Jurkat, Clone E6-1 (cell line): ENCODE measurements around the gene DSCAML1.

ENCODE experiments used
- DNase-seq: peaks from one replicate; pipeline ENCODE4 v3.0.0-alpha.2; 2011; ENCODE audit warnings: low read depth, low spot score
- H3K4me3 ChIP-seq: 2 replicates; pipeline ENCODE4 v1.5.1; 2011; ENCODE audit warnings: mild to moderate bottlenecking, low read length, control low read depth, moderate library complexity

The DSCAML1 gene

DNA sequence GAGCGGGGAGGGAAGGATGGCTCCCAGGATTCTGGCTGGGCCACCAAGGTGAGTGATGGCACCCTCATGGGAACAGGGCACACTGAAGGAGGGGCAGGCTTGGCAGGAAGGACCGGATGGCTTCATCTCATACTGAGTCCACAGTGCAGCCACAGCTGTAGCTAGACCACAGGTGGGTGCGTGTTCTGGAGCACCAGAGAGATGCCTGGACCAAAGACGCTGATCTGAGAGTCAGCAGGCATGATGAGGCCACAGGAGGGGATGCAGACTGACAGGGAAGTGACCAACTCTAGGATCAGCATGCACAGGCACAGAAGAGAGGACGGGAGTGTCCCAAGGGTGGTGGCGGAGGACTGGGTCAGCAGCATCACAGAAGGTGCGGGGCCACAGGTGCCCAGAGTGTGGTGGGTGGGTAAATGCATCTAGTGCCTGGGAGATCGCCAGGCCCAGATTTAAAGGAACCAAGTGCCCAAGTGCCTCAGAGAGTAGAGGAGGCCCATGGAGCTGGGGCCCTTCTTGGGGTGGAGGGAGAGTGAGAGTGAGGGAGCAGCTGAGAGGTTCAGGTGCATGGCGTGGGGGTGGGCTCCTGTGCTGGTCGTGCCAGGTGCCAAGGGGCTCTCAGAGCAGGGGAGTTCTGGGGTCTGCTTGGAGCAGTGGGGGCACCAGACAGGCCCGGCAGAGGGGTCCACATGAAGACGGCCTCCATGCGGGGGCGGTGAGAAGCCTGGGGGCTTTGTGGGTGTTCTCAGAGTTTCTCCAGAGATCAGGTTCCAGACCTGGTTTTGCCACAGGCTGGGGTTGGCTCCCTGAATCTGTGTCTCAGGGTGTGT lies 355.7 kb downstream of the DSCAML1 start:
- H3K4me3 ChIP-seq: no peak overlapping the region
- no peak for DNase-seq

DNA sequence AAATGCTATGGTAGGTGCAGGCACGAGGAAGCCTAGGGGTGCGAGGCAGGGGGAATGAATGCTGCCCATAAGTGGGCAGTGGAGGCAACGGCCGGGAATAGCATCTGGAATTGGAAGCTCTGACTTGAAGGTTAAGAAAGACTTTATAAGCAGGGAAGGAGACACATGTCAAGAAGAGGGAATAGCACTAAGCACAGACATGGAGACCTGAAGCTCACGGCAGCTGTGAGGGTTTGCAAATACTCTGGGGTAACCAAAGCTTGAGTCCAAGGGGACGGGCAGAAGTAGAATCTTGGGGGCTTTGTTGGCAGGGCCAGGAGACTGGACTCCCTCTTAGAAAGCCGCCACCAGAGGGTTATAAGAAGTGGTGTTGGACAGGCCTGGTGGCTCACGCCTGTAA lies 356.8 kb downstream of the DSCAML1 start:
- no peak overlapping the region for H3K4me3 ChIP-seq
- no peak for DNase-seq

DNA sequence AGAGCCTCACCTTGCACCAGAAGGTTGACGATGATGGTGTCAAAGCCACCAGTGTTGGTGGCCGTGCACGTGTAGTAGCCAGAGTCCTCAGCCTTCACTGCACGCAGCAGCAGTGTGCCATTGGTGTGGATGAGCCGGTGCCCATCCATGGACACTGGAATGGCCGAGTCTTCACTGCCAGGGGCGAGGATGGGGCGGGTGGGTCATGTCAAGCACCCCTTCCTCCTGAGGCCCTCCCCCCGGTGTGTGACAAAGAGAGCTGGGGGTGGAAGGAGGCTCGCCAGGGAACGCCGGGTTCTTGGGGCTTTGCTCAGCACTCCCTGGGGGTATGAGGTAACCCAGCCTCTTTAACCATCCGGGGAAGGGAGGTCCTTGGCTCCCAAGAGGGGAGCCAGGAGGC lies 357.8 kb downstream of the DSCAML1 start:
- DNase-seq: no peak

DNA sequence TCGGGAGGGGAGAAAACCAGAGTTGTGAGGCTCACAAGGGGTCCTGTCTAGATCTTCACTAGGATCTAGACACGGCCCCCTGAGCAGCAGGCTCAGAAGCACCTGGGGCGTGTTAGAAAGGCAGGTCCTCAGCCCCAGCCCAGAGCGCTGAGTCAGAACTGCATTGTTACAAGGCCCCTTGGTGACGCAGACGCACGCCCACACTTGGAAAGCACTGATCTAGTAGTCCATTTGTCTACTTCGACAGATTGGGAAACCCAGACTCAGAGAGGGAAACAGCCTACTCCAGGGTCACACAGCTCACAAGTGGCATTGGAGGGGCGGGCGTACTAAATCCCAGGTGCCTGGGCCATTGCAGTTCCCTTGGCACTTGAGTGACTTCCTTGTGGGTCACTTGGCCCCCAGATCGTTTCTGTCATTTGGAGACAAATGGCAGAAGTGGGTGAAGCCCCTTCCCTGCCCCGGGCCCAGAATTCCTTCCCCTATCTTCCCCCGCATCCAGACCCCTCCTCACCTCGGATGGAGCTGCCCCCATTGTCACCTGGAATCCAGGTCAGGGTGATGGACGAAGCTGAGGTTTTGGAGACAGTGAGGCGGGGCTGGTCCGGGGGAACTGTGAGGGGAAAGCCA lies 358.5 kb downstream of the DSCAML1 start:
- no peak for DNase-seq

More for the DNA sequence above, 357.8 kb downstream of the DSCAML1 start:
- no peak overlapping the region for H3K4me3 ChIP-seq

DNA sequence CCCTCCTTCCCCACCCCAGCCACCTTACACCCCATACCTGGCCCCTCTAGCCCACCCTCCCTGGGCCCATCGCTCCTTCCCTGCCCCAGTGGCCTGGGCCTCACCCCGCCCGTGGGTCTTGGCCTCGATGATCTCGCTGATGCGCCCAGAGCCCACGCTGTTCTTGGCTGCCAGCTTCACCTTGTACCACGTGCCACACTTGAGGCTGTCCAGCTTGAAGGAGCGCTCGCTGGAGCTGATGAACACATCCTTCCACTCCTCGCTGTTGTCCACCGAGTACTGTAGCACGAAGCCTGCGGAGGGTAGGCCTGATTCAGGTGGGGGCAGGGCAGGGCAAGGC lies 359.3 kb downstream of the DSCAML1 start:
- no peak overlapping the region for H3K4me3 ChIP-seq
- no peak for DNase-seq

More for the DNA sequence above, 358.5 kb downstream of the DSCAML1 start:
- no peak overlapping the region for H3K4me3 ChIP-seq

DNA sequence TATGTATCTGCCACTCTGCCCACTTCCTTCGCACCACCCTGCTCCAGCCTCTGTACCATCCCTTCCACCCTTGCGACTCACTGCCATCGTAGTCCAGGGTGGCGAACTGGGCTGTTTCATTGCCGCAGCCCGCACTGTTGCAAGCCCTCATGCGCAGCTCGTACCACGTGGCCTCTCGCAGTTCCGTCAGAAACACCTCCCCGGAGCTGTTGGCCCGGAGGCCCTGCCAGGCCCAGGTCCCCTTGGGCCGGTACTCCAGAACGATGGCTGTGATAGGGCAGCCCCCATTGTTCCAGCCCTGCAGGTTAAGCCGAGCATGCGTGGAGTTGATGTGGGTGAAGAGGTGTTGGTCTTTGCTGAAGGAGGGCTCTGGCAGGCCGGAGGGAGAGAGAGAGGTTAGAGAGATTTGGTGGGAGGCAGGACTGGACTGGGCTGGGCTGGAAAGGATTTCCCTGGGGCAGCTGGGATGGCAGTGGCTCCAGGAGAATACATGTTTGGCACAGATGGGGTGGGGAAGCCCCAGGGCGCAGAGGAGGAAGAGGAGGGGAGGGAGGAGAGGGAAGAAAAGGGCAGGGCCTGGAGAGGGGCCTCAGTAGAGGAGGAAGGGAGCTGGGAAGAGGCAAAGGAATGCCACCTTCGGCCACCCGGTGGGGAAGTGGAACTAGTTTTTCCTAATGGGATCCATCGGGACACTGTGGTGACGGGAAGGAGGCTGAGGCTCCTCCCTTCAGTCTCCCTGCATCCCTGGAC lies 359.8 kb downstream of the DSCAML1 start:
- no peak overlapping the region for H3K4me3 ChIP-seq
- no peak for DNase-seq

DNA sequence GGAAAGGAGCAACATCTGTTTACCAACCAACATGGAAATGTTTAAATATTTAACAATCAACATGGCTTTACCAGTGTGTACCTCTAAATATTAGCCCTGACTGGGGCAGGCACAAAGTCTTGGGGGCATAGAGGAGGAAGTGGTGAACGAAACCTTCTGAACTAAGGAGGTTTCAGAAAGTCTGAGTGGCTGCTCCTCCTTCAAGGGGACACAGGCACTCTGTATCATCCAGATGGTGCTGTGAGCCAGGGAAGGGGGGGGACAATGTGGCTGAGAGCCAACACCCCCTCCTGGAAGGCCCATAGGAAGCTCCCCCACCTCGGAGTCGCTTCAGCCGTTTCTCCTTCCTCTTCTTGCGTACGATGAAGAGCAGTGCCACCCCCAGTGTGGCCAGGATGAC lies 361.7 kb downstream of the DSCAML1 start:
- no peak overlapping the region for H3K4me3 ChIP-seq
- peak; percentile 11 for DNase-seq

DNA sequence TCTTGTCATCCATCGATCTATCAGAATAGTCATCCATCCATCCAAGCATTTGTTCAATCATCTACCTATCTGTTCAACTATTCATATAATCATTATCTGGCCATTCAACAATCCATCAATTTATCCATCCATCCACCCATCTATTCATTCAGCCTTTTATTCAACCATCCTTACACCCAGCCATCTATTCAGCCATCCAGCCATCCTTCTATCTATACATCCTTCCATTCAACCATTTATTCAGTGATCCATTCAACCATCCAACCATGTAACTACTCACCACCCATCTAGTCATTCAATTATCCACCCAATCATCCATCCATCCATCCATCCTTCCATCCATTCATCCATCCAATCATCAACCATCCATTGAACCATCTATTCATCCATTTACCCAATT lies 362.5 kb downstream of the DSCAML1 start:
- DNase-seq: no peak
- no peak overlapping the region for H3K4me3 ChIP-seq

DNA sequence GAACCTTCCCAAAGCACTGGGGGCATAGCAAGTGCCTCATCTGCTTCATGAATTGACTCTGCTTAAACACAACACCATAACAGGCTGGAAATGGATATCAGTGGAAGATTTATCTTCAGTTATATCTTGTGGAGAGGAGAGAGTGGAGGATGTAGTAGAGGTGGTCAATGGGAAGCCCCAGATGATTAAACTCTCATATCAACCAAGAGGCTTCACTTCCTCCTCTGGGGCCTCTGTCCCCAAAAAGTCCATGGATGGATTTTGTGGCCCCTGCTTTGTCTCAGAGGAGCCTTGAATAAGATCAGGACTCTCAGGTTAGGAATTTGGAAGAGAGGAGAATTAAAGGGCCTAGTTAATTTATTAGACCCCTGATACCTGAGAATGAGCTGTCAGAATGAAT lies 363.3 kb downstream of the DSCAML1 start:
- DNase-seq: no peak
- no peak overlapping the region for H3K4me3 ChIP-seq

DNA sequence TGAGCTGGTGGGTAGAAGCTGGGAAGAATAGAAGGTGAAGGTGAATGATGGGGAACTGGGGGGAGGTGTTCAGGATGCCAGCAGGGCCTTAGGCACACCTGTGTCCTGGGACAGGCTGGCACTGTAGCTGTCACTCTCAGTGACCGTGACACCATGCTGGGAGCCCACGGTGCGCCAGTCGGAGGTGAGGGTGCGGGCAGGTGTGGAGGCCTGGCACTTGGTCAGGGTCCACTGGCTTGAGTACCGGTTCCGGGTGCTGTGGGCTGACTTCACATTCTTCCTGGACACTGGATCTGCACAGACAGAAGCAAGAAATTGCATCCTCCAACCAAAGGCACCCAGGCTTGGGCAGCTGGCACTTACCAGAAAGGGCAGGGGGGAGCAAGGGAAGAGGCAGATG lies 365.6 kb downstream of the DSCAML1 start:
- no peak for DNase-seq
- no peak overlapping the region for H3K4me3 ChIP-seq

DNA sequence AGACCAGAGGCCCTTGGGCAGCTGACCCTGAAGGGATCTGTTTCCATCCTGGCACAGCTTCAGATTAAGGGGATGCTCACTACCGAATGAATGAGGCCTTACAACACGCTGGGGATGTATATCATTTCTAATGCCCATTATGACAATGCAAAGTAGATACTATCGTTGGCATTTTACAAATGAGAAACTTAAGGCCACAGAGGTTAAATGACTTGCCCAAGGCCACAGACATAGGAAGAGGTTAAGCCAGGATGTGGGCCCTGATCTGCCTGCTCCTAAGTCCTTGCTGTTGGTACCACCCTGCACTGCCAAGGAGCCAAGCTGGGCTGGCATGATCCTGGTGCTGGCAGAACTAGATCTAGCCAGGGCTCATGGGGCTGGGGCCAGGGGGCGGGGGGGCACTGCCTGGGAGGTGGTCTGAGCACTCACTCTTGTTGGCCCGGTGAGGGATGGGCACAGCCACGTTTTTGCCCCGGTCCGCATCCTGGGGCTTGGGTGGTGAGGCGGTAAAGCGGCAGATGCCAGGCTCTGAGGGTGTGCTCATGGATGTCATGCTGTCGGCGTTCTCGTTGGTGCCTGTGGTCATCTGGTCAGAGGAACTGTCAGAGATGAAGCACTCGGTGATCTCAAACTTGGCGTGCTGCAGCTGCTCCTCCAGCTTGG lies 366.6 kb downstream of the DSCAML1 start:
- no peak for DNase-seq
- no peak overlapping the region for H3K4me3 ChIP-seq

DNA sequence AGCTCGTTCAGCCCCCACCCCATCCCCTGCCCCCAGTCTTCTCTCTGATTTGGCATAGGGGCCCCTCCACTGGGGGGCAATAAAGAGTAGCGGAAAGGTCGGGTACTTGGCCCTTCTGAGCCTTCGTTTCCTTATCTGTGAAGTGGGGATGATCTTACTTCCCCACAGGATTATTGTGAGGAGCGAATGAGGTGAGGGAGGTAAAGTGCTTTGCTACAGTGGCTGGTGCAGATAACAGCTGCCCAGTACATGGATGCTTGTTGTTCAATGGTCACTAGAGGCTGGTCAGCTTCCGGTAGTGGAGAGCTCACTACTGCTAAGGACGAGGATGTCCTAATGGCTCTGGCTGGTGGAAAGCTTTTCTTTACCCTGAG lies 368.2 kb downstream of the DSCAML1 start:
- H3K4me3 ChIP-seq: no peak overlapping the region
- no peak for DNase-seq

DNA sequence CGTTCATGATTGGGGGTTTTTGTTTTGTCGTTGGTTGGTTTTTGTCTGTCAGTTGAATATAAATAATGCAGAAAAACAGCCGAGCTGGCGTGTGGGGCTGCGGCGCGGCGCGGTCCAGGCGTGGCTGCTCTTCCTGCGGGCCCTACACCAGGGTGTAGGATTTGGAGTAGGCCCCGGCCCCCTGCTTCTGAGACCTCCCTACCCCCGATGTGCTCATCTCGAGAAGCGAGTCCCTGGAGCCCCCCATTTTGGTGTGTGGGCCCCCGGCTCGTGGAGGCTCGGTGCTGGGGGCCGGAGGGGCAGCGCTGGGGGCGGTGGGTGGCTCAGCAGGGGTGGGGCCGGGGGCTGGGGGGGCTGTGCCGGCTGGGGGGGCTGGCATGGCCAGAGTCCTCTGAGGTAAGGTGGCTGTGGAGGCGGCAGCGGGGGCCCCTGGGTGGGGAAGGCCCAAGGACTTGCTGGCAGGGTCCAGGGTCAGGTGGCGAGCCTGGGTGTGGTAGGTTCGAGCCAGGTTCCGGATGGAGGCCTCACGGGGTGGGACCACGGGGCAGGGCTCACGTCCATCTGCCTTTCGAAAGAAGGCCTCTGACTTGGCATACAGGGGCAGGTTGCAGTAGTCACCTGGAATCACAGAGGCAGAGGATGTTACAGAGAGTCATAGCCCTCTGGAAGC lies 368.7 kb downstream of the DSCAML1 start:
- no peak overlapping the region for H3K4me3 ChIP-seq
- no peak for DNase-seq

DNA sequence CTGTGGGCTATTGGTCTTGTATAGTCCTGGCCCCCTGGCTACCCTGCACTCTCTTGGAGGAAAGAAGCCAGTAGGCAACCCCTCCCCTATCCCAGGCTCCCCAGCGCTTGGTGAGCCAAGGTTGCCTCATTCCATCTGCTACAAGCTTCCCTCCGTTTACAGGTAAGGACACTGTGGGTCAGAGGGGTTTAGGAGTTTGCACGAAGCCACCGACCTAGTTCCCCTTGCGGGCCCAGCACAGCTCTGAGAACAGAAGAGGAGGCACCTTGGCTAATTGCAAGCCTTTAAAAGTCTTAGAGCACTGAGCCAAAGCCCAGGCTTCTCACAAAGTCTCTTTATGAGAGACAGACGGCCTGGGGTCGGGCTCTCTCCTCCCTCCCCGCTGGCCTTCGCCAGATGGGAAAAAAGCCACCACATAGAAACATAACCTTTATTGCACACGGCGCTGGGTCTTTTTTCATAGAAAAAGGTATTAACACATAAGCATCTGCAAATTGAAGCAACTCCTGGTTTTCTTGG lies 369.6 kb downstream of the DSCAML1 start:
- H3K4me3 ChIP-seq: no peak overlapping the region
- no peak for DNase-seq

DNA sequence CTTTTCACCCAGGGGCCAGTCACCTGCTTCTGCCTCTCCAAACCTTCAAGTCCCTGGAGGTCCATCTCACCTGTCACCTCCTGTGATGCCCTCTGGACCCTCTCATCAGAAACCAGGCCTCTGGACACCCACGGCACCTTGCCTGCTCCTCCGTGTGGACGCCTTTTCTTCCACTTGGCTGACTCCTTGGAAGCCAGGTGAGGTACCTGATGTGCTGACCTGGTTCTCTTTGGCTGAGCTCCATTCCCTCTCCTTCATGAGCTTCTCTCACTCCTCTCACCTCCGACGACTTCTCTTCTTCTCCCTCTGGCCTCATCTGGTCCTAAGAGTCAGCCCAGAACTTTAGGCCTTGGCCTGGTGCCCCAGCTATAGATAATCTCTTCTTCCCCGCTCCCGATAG lies 370.1 kb downstream of the DSCAML1 start:
- DNase-seq: no peak
- no peak overlapping the region for H3K4me3 ChIP-seq

DNA sequence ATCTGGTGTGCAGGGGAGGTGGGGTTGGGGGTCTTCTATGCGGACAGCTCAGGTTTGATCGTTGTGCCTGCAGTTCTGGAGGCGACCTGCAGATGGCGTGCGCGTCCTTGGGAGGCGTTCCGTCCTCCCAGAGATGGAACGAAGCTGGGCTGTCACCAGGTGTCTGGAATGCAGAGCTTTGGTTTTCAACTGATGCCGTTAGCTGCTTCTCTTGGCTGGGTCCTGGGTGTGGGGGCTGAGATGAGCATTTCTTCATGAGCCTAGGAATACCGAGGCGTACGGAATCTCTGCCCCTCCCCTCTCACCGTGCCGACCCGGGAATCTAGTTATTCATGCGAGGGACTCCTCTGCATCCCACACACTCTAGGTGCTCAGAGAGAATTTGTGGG lies 370.7 kb downstream of the DSCAML1 start:
- DNase-seq: peak; percentile 17
- H3K4me3 ChIP-seq: no peak overlapping the region

DNA sequence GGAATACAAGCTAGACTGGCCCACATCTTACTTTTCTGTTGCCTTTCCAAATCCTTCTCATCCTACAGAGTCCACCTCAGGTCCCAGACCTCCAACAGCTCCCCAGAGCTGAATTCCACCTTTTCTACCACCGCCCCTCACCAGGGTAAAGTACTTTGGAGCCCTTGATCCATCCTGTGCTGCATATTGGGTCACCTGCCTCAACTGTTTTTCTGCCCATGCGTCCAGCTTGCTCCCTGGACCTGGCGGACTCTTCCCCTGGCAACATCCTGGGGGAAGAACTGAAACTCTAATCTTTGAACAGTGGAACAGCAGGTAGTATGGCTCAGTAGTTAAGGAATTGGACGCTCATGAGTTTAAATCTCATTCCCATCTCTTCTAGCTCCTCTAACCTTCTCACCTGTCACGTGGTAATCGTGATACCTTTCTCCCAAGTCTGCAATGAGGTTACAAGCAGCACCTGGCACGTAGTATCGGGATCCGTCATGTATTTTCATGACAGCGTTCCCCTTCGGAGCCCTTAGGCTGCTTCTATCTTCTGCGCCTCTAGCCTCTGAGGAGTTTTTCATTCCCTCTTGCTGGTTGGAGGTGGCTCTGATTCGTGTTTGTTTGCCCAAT lies 371.2 kb downstream of the DSCAML1 start:
- no peak overlapping the region for H3K4me3 ChIP-seq
- DNase-seq: no peak

DNA sequence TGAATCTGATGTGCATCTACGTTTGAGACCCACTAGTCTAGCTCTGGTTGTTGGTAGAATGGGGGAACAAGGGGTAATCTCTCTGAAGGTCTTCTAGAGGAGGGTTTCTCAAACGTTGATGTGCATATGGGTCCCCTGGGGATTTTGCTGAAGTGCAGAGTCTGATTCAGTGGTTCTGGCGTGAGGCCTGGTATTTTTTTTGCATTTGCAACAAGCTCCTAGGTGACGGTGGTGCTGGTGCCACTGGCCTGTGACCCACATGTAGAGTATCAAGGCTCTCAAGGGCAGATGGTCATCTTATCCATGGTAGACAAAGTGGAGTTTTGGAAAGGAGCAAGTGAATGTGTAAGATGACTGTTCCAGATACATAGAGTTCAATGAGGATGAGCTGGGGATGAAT lies 372.2 kb downstream of the DSCAML1 start:
- H3K4me3 ChIP-seq: no peak overlapping the region
- DNase-seq: no peak
